Prostate gland (tissue), 2 donors: ENCODE results near the gene USP22.

Experiments used
- POLR2A ChIP-seq: fragments of 450-650 bp; IDR thresholded peaks from one replicate; pipeline ENCODE4 v1.6.1; 2016; ENCODE audit warnings: antibody characterized with exemption, mild to moderate bottlenecking
- TF ChIP-seq, protein P1 (sequence below), 4 experiments: fragments of 200-600 bp in 2 of 4; fragments of 450-650 bp in 2 of 4; sonication (generic) in 2 of 4; IDR thresholded peaks; 1 replicate in 3 of 4; 2 replicates in 1 of 4; pipeline ENCODE4 v1.5.1; 2016 to 2019; ENCODE audit warnings: antibody characterized with exemption in 4 of 4, mild to moderate bottlenecking in 2 of 4, moderate library complexity in 2 of 4

DNA sequence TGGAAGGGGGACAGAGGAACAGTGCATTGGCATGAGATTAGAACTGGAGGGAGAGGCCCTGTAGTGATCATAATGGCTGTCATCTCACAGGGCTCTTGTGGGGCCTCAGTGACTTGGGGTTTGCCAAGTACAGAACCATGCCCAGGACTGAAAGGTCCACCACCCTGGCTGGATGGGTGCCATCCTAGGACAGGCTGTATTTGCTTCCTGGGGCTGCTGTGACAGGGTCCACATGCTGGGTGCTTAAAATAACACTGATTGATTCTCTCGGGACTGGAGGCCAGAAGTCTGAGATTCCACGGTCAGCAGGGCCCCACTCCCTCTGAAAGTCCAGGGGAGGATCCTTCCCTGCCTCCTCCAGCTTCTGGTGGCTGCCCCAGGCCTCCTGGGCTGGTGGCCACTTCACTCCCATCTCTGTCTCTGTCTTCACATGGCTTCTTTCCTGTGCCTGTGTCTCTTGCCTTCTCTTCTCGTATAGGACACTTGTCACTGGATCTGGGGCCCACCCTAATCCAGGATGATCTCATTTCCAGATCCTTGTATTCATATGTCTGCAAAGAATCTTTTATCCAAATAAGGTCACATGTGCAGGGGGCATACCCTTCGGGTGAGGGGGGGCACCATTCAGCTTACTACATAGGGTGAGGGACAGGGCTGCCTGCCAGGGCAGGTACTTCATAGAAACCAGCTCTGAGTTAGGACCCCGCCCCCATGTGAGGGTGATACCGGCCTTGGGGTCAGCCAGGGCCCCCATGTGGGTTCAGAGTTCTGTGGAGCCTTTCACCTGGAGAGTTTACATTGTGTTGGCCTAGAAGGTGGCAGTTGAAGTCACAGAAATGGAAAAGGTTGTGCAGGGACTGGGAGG lies 52.6 kb downstream of the USP22 start:
- no peak for TF ChIP-seq POLR2A
- TF ChIP-seq, protein P1, sequence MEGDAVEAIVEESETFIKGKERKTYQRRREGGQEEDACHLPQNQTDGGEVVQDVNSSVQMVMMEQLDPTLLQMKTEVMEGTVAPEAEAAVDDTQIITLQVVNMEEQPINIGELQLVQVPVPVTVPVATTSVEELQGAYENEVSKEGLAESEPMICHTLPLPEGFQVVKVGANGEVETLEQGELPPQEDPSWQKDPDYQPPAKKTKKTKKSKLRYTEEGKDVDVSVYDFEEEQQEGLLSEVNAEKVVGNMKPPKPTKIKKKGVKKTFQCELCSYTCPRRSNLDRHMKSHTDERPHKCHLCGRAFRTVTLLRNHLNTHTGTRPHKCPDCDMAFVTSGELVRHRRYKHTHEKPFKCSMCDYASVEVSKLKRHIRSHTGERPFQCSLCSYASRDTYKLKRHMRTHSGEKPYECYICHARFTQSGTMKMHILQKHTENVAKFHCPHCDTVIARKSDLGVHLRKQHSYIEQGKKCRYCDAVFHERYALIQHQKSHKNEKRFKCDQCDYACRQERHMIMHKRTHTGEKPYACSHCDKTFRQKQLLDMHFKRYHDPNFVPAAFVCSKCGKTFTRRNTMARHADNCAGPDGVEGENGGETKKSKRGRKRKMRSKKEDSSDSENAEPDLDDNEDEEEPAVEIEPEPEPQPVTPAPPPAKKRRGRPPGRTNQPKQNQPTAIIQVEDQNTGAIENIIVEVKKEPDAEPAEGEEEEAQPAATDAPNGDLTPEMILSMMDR (IDR thresholded peaks at IDR 0.05) = no peak
